Measurements from ENCODE around the gene MUSTN1.

Gene MUSTN1

GRCh38 chr3:52870471-52870870 is 35.7 kb upstream of the MUSTN1 start:
- Histone ChIP-seq H3K79me2 (ENCODE audit: low read length) (no peaks in the 10 kb centered on the region), H3K36me3 (replicated peaks; ENCODE audit: insufficient read depth, low read length) (no peaks in the 10 kb centered on the region), H3K4me1 (ENCODE audit: low read length) (no peaks in the 10 kb centered on the region), H3K9me2 (replicated peaks; ENCODE audit: insufficient read depth, low read length) (no peaks in the 10 kb centered on the region), H3K27me3 (replicated peaks; ENCODE audit: insufficient read depth, low read length) (no peaks in the 10 kb centered on the region), H2AFZ (ENCODE audit: low read length) (no peak overlapping the region), H3K27ac (ENCODE audit: low read length) (no peak overlapping the region), H3F3A (ENCODE audit: insufficient read depth, low read length) (no peaks in the 10 kb centered on the region), H3K9me3 (replicated peaks; ENCODE audit: insufficient read depth, low read length) (no peaks in the 10 kb centered on the region), H3K4me2 (ENCODE audit: low read depth, low read length) (no peak overlapping the region), H4K20me1 (ENCODE audit: insufficient read depth, low read length) (no peaks in the 10 kb centered on the region), H3K4me3 (ENCODE audit: low read length) (no peak overlapping the region), H3K9ac (ENCODE audit: low read length) (no peak overlapping the region)
- no peak for TF ChIP-seq EZH2 (optimal IDR thresholded peaks at IDR 0.05; ENCODE audit: low read depth, low read length)
- no peak for TF ChIP-seq CTCF (IDR thresholded peaks at IDR 0.05; ENCODE audit: low read length)
- no peak for TF ChIP-seq EZH2phosphoT487 (IDR thresholded peaks at IDR 0.05; ENCODE audit: low read length)
- DNase-seq = no peak

- TF ChIP-seq EZH2 (optimal IDR thresholded peaks at IDR 0.05; ENCODE audit: low read depth, low read length) = no peak
- TF ChIP-seq EZH2phosphoT487 (IDR thresholded peaks at IDR 0.05; ENCODE audit: low read length) = no peak
- TF ChIP-seq CTCF (IDR thresholded peaks at IDR 0.05; ENCODE audit: low read length) = no peak
- no peaks in the 10 kb centered on the region for H3K9me3 ChIP-seq (replicated peaks; ENCODE audit: insufficient read depth, low read length)
- no peaks in the 10 kb centered on the region for H3K36me3 ChIP-seq (replicated peaks; ENCODE audit: insufficient read depth, low read length)
- no peaks in the 10 kb centered on the region for H3F3A ChIP-seq (ENCODE audit: insufficient read depth, low read length)
- H4K20me1 ChIP-seq (ENCODE audit: insufficient read depth, low read length) = no peaks in the 10 kb centered on the region
- no peak overlapping the region for H2AFZ ChIP-seq (ENCODE audit: low read length)
- no peaks in the 10 kb centered on the region for H3K4me1 ChIP-seq (ENCODE audit: low read length)
- H3K27ac ChIP-seq (ENCODE audit: low read length) = no peak overlapping the region
- no peak overlapping the region for H3K4me3 ChIP-seq (ENCODE audit: low read length)
- H3K27me3 ChIP-seq (replicated peaks; ENCODE audit: insufficient read depth, low read length) = no peaks in the 10 kb centered on the region
- no peak for DNase-seq
- no peaks in the 10 kb centered on the region for H3K9me2 ChIP-seq (replicated peaks; ENCODE audit: insufficient read depth, low read length)
- no peaks in the 10 kb centered on the region for H3K79me2 ChIP-seq (ENCODE audit: low read length)
- H3K4me2 ChIP-seq (ENCODE audit: low read depth, low read length) = no peak overlapping the region
- H3K9ac ChIP-seq (ENCODE audit: low read length) = no peak overlapping the region
These were observed 31.6 kb upstream of the MUSTN1 start for GRCh38 chr3:52866427-52866826.

- H3K4me1 ChIP-seq (ENCODE audit: low read length) = no peaks in the 10 kb centered on the region
- DNase-seq = no peak
- no peaks in the 10 kb centered on the region for H3K27me3 ChIP-seq (replicated peaks; ENCODE audit: insufficient read depth, low read length)
- no peaks in the 10 kb centered on the region for H3F3A ChIP-seq (ENCODE audit: insufficient read depth, low read length)
- H3K27ac ChIP-seq (ENCODE audit: low read length) = no peak overlapping the region
- H3K4me3 ChIP-seq (ENCODE audit: low read length) = no peak overlapping the region
- TF ChIP-seq EZH2 (optimal IDR thresholded peaks at IDR 0.05; ENCODE audit: low read depth, low read length) (no peak), CTCF (IDR thresholded peaks at IDR 0.05; ENCODE audit: low read length) (no peak), EZH2phosphoT487 (IDR thresholded peaks at IDR 0.05; ENCODE audit: low read length) (no peak)
- no peaks in the 10 kb centered on the region for H4K20me1 ChIP-seq (ENCODE audit: insufficient read depth, low read length)
- no peaks in the 10 kb centered on the region for H3K9me3 ChIP-seq (replicated peaks; ENCODE audit: insufficient read depth, low read length)
- no peaks in the 10 kb centered on the region for H3K9me2 ChIP-seq (replicated peaks; ENCODE audit: insufficient read depth, low read length)
- no peak overlapping the region for H3K9ac ChIP-seq (ENCODE audit: low read length)
- no peaks in the 10 kb centered on the region for H3K79me2 ChIP-seq (ENCODE audit: low read length)
- no peak overlapping the region for H2AFZ ChIP-seq (ENCODE audit: low read length)
- H3K36me3 ChIP-seq (replicated peaks; ENCODE audit: insufficient read depth, low read length) = no peaks in the 10 kb centered on the region
- H3K4me2 ChIP-seq (ENCODE audit: low read depth, low read length) = no peak overlapping the region
These were observed 31.2 kb upstream of the MUSTN1 start for GRCh38 chr3:52865994-52866393.
